DND-41 (cell line): Measurements from ENCODE around the gene DMRT1.

Experiments
- EZH2 ChIP-seq: IDR thresholded peaks from 3 replicates; pipeline ENCODE4 v1.6.1; 2012; ENCODE audit warnings: borderline replicate concordance, low read depth, mild to moderate bottlenecking, moderate library complexity, low read length, inconsistent platforms; ENCODE audit not compliant: severe bottlenecking
- TF ChIP-seq, protein P1 (sequence below): IDR thresholded peaks from 2 replicates; pipeline ENCODE4 v1.5.1; 2012; ENCODE audit warnings: borderline replicate concordance, low read length, moderate library complexity, mild to moderate bottlenecking; ENCODE audit not compliant: poor library complexity, severe bottlenecking; ENCODE audit errors: extremely low read depth

DNA sequence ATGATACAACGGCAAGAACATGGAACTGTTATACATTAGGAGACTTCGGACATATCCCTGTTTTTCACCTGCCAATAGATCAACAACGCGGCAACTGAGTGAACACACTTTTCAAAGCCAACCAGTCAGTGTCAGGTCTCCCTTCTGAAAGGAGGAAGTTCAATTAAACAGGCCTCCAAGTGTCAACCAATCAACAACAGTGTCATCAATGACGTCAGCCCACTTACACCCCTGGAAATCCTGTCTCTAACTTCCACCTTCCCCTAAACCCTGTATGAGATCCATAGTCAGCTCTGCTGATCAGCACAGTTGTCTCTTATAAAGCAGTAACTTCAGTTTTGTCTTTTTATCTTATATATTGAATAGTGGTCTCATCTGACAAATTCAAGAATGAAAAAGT lies 171.5 kb downstream of the DMRT1 start:
- TF ChIP-seq, protein P1, sequence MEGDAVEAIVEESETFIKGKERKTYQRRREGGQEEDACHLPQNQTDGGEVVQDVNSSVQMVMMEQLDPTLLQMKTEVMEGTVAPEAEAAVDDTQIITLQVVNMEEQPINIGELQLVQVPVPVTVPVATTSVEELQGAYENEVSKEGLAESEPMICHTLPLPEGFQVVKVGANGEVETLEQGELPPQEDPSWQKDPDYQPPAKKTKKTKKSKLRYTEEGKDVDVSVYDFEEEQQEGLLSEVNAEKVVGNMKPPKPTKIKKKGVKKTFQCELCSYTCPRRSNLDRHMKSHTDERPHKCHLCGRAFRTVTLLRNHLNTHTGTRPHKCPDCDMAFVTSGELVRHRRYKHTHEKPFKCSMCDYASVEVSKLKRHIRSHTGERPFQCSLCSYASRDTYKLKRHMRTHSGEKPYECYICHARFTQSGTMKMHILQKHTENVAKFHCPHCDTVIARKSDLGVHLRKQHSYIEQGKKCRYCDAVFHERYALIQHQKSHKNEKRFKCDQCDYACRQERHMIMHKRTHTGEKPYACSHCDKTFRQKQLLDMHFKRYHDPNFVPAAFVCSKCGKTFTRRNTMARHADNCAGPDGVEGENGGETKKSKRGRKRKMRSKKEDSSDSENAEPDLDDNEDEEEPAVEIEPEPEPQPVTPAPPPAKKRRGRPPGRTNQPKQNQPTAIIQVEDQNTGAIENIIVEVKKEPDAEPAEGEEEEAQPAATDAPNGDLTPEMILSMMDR: no peak
- no peak for TF ChIP-seq EZH2
